GM21360 (cell line): ENCODE measurements around the gene ONECUT3.

Source experiments
- ATAC-seq: cut with Tn5 transposase; IDR thresholded peaks from one replicate; pipeline ENCODE4 v1.9.1; 2021; ENCODE audit warnings: mild to moderate bottlenecking, moderate library complexity; ENCODE audit not compliant: unreplicated experiment

The ONECUT3 gene

DNA sequence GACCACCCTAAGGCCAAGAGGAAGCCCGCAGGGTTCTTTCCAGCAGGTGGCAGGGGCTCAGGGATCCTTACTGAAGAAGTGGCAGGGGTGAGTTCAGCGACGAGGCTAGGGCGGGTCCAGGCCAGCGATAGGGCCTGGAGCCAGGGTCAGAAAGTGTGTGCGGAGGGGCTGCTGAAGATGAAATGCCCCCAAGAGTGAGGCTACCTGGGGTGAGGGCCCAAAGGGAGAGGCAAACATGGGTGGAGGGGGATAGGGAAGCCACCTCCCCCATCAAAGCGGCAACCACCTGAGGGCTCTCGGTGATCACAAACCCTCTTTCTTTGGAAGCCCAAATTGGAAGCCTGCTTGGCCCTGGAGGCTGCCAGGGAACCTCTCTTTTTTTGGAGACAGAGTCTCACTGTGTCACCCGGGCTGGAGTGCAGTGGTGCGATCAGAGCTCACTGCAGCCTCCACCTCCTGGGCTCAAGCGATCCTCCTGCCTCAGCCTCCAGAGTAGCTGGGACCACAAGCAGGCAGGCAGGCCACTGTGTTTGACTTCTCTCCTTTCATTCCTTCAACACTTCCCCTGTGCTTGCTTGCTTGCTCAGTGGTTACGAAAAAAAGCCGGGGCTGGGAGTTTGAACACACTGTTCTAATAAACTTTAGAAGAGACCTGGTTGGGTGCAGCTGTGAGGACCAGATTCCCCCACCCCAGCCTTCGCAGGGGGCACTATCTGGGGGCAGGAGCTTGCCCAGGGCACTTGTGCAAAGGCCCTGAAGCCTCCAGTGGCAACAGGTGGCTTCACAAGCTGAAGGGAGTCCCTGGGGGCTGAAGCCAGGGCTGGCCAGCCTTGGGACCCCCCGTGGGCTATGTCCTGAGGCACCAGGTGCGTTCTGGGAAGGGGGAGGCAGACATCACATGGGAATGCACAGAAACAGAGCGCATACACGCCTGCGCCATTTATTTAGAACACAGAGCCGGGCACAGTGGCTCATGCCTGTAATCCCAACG lies 60.2 kb downstream of the ONECUT3 start:
- ATAC-seq, result no peak

DNA sequence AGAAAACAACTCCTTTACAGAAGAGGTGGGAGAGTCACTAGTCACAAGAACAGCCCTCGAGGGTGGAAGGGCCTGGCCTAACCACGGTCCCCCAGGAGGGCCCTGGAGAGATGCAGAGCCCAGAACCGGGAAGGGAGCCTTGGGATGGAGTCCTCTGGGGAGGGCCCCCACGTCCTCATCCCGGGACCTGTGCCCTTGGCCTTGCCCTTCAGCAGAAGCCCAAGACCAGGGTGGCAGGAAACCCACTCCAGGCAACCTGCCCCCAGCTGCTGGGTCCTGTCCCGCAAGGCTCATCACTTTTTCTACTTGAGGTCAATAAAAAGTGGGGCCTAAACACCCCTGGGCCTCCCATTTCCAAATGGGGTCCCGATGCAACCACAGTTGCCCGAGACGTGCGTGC lies 61.1 kb downstream of the ONECUT3 start:
- ATAC-seq, result no peak

DNA sequence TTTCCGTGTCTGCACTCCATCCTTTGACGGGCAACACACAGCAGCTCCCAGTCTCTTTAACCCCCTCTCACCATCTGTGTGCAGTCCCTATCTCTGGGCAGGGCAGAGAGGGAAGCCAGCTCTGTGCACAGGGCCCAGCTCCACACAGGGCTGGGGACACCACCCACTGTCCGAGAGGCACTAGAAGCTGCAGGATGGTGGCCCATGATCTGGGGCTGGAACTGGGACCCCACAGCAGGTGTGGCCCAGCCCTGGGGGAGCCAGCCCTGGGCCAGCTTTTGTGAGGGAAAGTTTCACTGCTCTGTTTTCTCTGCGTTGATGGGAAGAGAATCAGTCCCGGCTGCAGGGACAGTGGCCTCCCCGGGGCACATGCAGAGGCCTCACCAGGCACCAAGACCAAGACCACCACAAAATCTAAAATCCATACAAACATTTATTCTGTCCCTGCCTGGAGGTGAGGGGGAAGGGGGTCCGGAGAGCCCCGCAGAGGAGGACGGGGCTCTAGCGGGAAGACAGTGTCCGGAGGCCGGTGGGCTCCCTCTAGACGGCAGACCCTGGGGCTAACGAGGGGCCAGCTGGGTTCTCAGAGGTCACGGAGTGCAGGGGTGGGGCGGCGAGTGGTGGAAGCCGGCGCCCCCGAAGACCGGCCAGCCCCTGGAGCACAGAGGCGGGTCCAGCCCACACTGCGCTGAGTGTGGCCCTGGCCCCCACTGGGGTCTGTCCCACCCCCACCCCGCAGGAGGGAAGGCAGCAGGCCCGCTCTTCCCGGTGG lies 61.7 kb downstream of the ONECUT3 start:
- no peak for ATAC-seq

DNA sequence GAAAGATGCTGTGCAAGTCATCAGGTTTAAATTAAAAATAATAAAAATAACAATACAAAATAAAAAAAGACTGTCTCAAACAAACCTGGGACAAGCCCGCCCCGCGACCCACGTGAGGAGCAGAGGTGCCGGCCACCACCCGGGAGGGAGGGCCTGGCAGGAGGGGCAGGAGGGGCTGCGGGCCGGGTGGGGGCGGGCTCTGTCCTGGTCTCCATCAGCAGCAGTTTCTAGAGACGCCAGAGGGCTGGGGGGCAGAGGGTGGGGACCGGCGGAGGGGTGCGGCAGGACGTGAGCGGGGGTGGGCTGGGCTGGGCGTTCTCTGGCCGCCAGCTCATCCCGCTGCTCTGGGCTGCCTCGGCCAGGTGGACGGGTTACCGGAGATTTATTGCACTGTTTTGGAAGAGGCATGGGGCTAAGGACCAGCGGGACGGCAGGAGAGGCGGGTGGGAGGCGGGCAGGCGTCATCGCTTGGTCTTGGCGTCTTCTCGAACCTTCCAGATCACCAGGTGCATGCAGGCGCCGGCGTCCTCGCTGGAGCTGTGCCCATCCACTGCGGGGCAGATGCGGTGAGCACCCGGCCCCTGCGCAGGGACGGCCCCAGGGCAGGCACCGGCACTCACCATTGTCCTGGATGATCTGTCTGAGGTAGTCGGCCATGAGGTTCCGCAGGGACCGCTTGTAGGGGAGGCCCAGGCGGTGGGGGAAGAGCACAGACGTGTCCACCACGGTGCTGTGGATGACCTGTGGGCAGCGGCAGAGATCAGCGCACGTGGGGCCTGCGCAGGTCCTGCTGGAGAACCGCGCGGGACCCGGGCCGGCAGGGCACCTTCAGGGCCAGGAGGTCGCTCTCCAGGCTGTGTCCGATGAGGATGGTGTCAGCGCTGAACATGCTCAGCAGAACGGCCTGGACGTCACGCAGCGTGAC lies 62.6 kb downstream of the ONECUT3 start:
- ATAC-seq, result no peak

DNA sequence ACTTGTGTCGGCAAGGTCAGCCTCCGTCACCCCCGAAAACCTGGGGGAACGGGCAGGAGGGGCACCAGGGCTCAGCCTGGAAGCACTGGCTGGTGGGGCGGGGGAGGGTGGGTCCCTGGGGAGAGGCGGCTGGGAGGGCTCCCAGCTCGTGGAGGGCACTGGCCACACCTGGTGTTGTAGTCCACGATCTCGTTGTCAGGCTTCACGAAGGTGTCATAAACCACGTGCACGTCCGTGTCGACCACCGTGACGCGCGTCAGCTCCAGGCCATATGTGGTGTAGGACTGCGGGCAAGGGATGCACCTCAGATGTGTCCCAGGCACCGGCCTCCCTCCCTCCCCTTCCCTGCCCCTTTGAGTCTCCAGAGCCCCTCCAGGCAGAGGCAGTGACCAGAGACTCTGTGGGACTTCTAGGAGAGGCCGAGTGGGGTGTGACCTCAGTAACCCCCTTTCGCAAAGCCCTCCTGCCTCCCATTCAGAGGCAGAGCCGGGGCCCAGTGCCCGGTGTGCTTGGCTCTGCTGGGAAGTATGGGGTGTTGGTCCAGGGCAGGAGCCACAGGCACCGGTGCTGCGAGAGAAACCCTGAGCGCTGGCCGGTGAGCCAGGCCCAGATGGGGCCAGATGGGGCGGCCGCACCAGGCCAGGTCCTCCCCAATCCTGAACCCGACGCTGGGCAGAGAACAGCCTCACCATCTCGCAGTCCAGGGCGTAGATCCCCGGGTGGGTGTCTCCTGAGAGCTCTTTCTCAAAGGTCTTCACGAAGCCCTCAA lies 63.4 kb downstream of the ONECUT3 start:
- ATAC-seq, result no peak

DNA sequence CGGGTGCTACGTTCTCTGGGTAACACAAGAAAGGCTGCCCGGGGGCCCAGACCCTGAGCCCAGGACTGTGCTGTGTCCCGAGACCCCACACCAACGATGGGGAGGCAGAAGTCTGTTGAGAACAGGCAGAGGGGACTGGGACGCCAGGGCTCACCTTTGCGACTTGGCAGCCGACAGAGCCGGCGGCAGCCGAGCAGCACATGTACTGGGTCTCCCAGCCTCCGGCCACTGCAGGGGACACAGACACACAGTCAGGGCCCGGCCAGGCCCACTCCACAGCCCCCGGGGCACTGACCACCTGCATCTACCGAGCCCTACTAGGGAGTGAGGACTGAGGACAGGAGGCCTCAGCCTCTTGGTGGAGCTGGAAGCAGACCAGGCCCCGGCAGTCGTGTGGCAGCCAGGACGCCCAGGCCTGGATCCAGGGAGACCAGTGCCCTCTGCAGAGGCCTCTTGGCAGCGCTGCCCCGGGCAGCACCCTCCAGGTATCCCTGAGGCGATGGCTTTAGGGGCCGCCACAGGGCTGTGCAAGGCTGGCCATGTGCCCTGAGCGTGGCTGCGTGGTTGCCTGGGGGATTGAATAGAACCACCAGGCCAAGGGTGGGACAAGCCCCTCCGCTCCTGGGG lies 64.4 kb downstream of the ONECUT3 start:
- ATAC-seq, result no peak

DNA sequence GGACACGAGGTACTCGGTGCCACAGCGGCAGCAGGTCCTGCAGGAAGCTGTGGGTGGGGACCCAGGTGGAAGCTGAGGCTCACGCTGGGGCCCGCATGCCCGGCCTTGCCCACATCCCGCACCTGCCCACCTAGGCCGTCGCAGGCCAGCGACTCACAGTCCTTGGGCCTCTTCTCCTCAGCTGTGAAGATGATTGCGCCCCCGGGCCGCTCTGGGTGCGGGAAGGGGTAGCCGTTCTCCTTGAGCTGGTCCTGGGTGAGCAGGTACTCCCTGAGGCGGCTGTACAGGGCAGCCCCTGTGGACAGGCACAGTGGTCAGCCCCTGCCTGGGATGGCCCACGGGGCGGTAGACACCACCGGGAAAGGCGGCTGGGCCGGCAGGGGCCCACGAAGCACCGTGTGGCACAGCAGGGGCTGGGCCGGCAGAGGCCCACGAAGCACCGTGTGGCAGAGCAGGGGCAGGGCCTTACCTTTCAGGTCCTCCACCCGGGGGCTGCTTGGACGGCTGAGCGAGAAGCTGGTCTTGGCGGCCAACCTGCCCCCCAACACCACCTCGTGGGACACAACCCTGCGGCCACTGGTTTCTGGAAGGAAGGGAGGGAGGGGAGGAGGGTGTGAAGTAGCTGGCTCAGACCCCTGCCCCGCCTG lies 65.4 kb downstream of the ONECUT3 start:
- ATAC-seq, result no peak

DNA sequence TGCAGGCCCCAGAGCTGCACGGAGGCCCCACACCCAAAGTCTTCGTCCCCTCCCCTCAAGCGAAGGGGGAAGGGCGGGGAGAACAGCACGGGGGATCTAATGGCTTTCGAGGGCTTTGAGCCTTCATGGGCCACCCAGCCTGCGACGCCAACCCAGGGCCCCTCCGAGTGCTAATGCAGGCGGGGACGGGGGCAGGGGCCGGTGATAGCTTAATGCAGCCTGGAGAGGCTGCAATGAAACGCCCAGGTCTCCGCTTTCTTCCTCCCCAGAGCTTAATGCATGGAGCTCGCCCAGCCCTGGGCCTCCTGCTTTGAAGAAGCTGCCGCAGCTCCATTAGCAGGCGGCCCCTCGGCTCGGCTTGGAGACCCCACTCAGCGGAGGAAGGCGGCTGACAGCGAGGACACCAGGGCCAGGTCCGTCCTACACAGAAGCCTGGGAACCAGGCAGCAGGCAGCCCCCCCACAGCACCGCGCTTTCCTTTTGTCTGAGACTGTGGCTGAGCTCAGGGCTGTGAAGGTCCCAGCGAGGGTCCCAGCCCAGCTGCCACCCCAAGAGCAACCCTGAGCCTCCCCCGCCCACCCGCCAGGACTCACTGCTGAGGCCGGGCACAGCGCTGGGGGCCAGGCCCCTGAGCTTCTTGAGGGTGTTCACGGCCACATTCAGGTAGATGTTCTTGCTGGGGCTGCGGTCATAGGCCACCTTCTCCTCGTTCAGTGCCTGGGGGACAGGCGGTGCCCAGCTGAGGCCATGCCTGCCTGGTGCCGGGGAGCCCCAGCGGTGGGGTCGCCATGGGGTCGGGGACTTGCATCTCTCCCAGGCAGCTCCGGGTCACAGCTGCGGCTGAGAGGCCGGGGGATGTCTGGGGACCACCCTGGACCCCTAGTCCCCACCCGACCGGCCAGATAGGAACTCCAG lies 66.3 kb downstream of the ONECUT3 start:
- ATAC-seq, result no peak

DNA sequence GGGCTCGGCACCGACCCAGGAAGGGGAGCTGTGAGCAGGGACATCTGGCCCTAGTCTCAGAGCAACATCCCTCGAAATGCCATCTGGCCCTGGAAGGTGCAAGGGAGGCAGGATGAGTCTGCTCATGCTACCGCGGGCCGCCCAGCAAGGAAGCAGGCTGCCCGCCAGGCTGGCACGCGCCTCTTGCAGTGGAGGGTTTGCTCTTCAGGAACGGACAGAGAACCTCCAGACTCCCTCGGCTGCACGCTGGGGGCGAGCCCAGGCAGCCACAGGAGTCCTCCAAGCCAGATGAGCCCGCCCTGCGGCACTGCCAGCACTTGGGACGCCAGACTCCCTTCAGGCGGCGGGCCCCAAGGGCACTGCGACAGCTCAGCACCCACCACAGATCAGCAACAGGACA lies 68.9 kb downstream of the ONECUT3 start:
- no peak for ATAC-seq

DNA sequence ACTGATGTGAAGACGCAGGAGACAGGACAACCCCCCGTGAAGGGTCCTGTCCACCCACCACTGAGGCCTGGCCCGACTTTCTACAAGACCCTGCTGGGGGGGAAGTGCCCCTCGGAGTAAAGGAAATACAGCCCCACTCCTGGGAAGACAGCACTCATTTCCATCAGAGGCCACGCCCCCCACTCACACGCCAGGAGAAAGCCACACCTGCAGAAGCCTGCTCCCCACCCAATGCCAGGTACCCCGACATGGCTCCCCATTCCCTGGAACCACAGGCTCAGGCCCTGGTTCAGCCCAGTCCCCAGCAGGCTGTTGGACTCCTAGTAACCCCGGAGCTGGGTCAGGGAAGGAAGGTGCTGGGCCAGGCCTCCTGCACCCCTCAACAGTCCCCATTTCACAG lies 69.7 kb downstream of the ONECUT3 start:
- ATAC-seq, result no peak

DNA sequence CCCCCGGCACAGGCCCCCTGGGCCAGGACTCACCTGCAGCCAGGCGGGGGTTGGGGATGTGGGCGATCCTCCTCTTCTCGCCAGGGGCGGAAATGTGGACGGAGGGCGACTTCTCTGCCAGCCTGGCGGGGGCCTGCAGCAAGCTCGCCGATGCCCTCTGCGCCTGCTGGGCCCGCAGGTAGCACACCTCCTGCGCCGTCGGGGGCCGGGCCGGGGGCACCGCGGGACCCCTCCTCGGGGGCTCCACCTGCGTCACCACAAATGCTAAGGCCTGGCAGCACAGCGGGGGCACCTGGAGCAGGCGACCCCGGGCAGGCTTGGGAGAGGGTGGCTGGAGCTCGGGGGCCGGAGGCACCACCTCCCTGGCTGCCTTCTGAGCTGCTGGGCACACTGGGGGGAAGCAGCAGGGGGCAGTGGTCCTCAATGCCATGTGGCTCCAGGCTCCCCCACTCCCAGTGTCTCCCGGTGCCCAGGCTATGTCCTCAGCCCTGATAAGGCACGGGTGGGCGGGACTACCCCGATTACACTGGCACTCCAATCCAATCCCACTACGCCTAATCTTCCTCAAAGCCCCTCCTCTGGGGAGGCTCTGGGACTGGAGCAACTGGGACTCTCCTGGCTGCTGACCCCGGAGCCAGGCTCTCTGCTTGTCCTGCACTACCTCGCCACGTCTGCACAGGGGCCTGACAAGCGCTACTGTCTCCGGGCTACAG lies 70.4 kb downstream of the ONECUT3 start:
- no peak for ATAC-seq

DNA sequence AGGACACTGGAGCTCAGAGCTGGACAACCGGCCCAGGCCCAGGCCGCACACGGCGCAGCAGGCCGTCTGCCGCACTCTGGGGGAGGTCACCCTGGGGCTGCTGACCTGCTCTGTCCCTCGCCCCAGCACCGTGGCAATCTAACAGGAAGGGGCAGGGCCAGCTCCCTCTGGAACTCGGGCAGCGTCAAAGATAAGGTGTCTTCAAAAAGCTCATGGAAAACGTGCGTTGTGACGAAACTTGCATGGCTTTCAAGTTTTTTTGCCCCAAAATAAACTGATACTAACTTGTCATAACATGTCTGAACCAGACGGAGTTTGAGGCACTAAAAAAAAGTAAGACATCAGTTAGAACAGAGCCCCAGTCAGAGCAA lies 70.9 kb downstream of the ONECUT3 start:
- ATAC-seq, result no peak

DNA sequence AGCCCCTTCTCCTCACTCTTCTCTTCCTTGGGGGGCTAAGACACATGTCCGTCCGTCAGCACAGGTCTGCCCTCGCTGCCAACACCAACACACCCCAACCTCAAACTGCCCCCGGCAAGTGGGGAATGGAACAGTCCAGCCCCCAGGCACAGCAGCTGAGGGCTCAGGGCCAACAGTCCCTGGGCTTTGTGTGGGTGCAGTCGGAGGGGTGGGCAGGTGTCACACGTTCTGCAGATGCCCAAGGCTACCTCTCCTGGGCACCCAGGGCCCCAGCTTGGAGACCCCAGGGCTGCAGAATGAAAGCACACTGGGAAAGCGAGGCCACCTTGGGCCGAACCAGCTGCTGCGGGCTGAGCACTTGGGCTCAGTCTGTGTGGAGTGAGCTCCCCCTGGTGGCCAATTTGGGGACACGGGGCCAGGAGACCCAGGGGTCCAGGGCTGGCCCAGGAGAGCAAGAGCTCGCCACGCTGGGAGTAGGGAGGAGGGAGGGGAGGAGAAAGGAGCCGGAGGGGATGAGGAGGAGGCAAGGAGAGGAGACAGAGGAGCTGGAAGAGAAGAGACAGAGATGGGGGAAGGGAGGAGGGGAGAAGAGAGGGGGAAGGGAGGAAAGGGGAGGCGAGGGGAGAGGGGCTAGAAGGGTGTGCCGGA lies 72.7 kb downstream of the ONECUT3 start:
- no peak for ATAC-seq

DNA sequence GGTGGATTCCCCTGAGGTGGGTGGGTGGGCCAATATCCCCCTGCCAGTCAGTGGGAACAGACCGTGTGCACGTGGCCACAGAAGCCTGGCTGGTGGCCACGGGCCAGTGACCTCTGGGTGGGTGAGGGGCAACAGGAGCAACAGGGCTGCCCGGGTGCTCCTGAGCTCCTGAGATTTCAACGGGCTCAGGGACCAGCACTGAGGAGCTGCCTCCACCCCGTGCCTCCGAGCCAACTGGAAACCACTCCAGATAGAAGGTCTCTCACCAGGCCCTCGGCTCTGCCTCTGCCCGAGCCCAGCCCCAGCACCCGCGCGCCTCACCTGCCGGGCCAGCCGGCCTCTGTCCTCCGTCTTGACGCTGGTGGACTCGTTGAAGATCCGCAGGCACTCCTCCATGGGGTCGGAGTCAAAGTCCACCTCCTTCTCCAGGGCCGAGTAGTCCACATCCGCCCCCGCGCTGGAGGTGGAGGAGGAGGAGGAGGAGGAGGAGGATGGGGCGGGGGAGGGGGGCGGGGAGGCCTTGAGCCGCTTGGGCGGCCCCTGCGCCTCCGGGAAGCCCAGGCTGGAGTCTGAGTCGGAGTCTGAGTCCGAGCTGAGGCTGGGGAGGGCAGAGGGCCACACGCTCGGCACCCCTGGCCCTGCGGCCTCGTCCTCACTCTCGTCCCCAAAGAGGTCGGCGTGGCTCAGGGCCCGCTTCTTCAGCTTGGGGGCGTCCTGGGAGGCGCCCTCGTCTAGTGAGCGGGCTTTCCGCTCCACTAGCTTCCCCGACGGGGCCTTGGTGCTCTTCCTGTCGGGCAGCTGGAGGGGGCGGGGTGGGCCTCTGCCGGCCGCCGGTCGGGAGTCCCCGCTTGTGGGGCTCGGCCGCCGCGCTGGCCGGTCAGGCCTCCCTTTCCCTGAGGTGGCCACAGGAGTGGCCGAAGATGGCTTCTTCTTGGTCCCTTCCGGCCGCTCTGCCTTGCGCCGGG lies 73.5 kb downstream of the ONECUT3 start:
- no peak for ATAC-seq

DNA sequence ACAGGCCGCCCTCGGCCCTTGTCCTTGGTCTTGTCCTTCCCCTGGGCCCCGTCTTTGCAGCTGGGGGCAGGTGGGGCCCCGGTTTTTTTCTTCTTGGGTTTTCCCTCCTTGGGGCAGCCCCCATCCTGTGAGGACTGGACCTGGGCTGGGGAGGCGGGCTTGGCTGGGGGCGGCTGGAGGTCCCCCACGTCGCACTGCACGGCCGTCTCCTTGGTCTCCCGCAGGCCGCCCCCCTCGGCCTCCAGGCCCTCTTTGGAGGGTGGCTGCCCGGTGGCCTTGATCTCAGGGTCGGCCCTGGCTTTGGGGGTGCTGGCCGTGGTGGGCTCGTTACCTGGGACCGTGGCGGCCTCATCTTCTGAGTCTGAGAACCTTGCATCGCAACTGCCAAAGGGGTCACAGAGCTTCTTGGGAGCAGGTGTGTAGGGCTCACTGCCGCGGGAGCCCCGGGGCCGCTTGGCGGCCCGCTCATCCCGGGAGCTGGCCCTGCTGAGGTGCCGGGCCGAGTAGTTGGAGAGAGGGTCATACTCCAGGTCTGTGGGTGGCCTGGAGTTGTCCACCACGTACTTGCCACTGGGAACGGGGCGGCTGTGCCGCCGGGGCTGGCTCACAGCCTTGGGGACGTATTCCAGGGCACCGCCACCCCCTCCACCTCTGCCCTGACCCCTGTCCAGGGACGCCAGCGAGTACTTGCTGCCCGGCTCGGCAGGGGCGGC lies 74.4 kb downstream of the ONECUT3 start:
- ATAC-seq, result no peak
